NCI-H2196 (cell line): Measurements from ENCODE around the gene TPCN1.

Source experiments
- DNase-seq: peaks from one replicate; lab custom pipeline; 2025; ENCODE audit not compliant: unreplicated experiment; lab: John Stamatoyannopoulos, UW

Gene TPCN1

GRCh38 chr12:113301811-113302210, 80.5 kb downstream of the TPCN1 start:
- no peak for DNase-seq

GRCh38 chr12:113302466-113302865, 81.2 kb downstream of the TPCN1 start:
- no peak for DNase-seq

- no peak for DNase-seq
Measured at GRCh38 chr12:113302886-113303640, 81.8 kb downstream of the TPCN1 start.

- DNase-seq = no peak
Measured at GRCh38 chr12:113305281-113305856, 84.1 kb downstream of the TPCN1 start.

GRCh38 chr12:113306382-113306781, 85.1 kb downstream of the TPCN1 start:
- DNase-seq = peak; percentile 25

GRCh38 chr12:113310489-113310888, 89.2 kb downstream of the TPCN1 start:
- DNase-seq = no peak

GRCh38 chr12:113314121-113314529, 92.9 kb downstream of the TPCN1 start:
- no peak for DNase-seq

GRCh38 chr12:113315358-113315757, 94.1 kb downstream of the TPCN1 start:
- DNase-seq = no peak

- DNase-seq = no peak
Measured at GRCh38 chr12:113316155-113316554, 94.9 kb downstream of the TPCN1 start.

- no peak for DNase-seq
Measured at GRCh38 chr12:113317122-113317521, 95.9 kb downstream of the TPCN1 start.

- no peak for DNase-seq
Measured at GRCh38 chr12:113318046-113318656, 96.9 kb downstream of the TPCN1 start.

- DNase-seq = no peak
Measured at GRCh38 chr12:113318900-113319628, 97.8 kb downstream of the TPCN1 start.

- no peak for DNase-seq
Measured at GRCh38 chr12:113320401-113320800, 99.1 kb downstream of the TPCN1 start.

GRCh38 chr12:113322343-113322742, 101.1 kb downstream of the TPCN1 start:
- DNase-seq = no peak

- no peak for DNase-seq
Measured at GRCh38 chr12:113325916-113326315, 104.7 kb downstream of the TPCN1 start.

GRCh38 chr12:113326775-113327395, 105.6 kb downstream of the TPCN1 start:
- no peak for DNase-seq

GRCh38 chr12:113328368-113328889, 107.2 kb downstream of the TPCN1 start:
- DNase-seq = no peak

GRCh38 chr12:113329022-113329790, 107.9 kb downstream of the TPCN1 start:
- no peak for DNase-seq

- DNase-seq = no peak
Measured at GRCh38 chr12:113329791-113330417, 108.6 kb downstream of the TPCN1 start.

GRCh38 chr12:113330505-113330904, 109.2 kb downstream of the TPCN1 start:
- no peak for DNase-seq
